NCI-H1694 (cell line): ENCODE data around the gene MAP2K4.

ENCODE experiments used
- DNase-seq: peaks from one replicate; lab custom pipeline; 2025; lab: John Stamatoyannopoulos, UW

MAP2K4 gene

DNA sequence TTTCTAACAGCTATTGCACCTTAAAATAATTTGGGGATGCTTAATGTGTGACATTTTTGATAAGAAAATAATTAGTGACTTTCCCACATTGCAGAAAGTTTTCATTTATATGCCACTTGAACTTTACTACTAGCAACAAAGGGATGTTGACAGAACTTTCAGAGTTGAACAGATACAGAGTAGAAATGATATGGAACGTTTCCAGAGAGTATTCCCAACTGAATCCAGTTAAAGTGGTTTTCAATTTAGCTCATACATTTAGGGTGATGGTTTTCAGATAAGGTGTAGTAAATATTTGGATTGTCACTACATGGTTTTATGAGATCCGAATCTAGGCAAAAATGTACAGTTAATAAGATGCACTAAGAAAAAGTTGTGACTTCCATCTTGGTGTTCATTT lies 17.3 kb downstream of the MAP2K4 start:
- DNase-seq, result no peak

DNA sequence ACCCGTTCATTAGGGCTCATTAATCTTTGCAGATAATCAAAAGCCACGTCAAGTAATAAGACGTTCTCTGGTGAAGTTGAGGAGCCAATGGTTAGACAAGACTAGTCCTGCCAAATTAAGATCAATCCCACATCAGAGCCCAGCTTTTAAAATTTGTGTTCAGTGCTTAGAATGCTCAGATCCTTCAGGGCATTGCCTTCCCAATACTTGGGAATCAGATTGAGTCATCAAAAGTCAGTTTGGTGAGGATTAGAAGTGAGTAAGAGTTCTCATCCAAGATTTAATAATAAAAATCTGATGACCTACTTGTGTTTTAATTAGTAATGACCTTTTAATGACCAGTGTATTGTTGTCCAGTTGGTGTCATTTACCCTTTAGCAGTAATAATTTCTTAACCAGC lies 19.8 kb downstream of the MAP2K4 start:
- no peak for DNase-seq

DNA sequence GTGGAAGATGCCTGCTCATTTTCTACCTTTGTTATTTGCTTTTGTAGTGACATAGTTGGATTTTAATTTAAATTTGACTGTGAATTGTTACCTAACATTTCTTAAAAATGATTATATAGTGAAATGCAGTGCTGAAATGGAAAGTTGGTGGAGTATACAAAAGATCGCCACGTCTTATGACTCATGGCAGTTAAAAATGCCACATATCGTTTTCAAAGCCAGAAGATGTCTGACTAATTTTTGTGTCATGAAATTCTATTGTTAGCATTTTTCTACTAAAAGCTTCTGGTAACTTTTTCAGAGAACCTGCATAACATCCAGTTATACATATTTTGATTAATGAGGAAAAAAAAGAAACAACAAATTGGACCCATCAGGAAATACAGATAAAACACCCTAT lies 20.6 kb downstream of the MAP2K4 start:
- no peak for DNase-seq

DNA sequence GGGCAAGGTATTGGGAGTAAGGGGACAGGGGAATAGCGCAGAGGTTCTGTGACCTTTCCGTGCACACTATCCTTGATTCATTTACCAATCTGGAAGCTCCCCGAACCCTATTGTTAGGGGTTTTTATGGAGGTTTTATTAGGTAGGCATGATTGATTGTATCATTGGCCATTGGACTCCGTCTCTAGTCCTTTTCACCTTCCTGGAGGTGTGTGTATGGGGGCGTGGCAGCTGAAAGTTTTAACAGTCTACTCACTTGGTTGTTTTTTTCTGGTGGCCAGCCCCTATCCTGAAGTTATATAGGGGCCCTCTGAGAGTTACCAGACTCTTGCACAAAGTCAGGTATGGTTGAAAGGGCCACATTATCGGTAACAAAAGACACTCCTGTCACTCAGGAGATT lies 23.0 kb downstream of the MAP2K4 start:
- DNase-seq, result no peak

DNA sequence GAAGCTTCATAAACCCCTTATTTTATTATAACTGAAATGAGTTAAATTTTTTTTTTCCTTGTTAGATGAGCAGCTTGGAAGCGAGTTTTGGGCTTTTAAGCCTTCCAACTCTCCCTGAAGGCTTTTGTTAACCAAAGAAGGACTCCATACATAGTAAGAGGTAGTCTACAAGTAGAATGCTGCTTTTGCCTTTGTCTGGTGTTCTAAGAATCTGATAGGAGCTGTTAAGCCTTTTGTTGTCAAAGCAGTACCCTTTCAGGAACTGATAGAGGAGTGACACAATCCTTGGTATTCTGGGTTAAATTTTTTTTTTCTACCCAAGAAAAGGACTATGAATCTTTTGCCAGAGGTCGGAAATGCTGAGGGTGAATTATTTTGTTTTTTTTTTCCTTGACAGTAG lies 26.1 kb downstream of the MAP2K4 start:
- no peak for DNase-seq

DNA sequence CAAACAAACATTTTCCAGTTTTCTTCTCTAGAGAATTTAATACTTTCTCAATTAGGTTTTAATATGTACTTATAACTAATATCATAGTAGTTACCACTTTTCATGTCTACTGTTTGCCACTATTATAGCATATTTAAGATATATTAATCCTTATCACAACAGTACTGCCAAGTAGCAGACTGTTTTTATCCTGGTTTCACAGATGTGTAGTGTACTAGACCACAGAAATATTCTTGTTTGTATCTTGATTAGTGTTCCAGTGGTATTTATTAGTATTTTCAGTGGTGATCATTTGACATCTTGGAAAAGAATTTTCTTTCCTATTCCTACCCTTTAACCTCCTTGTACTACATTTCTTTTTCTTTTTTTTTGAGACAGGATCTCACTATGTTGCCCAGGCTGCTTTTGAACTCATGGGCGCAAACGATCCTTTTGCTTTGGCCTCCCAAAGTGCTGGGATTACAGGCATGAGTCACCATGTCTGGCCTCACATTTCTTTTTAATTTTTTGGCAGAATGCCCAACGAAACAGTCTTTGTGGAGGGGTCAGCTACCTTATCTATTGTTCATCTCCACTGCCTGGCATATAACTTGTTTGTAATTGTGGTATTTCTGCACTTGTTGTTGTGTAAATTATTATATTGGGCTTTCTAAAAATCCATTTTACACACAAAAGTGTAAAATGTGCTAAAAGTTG lies 27.2 kb downstream of the MAP2K4 start:
- no peak for DNase-seq

DNA sequence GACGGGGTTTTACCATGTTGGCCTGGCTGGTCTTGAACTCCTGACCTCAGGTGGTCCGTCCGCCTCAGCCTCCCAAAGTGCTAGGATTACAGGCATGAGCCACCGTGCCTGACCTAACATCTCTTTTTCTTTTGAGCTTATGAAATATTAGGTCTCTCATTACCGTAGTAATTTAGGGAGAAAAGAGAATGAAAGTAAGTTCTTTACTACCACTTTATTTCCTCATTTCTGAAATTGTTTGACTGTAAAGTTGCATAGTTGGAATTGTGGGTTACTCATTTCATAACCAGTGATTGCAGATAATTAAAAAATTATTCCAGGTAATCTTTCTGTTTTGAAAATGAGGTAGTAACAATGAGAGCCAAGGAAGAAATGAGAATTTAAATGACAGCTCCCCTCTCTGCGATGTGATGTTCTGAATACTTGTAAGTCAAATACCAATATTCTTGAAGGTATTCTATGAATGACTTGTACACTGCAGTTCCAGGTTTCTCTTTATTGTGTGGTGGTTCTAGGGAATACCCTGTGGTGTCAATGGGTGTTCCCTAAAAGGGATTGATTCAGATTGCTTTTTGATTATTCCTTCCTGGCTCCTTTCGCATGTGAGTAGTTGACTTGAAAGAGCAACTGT lies 28.3 kb downstream of the MAP2K4 start:
- DNase-seq, result no peak

DNA sequence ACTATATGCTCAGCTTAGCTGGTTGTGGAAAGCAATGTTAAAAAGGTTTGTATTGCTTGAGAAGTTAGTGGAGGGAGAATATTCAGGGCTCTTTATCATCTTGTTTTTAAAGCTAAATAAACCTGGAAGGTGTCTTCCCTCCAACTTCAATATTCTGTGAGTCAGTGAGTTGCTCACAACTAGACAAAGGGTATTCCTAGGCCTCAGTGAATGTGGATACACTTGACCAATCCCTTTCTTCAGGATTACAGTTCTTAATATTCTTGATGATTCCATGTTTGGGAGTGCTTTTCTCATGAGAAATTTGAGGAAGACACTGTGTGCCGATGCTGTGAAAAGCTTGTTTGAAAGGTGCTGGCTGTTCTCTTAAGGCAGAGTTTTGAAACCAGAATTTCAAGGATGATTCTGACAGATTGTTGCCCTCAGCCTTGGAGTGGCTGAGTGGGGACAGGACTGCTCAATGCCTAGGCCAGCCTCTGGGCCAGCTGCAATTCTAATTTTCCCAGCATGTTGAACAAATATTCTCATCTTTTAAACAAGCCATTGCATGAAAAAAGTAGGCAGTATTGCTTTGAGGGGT lies 30.1 kb downstream of the MAP2K4 start:
- no peak for DNase-seq

DNA sequence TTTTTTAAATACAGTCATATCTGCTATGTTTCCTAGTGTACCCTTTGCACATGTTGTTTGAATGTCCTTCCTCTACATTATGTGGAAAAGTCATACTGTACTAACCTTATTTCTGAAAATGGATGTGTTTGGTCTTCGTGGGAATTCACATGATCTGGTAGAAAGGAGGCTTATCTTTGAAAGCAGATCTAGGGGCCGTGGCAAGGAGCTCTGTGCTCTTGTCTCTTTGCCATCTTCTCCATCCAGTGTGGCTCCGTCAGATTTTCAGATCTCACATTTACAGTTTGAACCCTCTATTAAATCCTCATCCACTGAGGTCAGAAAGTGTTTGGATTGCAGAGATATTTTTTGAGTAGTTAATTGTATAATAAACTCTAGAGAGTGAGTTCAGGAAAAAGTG lies 32.9 kb downstream of the MAP2K4 start:
- no peak for DNase-seq

DNA sequence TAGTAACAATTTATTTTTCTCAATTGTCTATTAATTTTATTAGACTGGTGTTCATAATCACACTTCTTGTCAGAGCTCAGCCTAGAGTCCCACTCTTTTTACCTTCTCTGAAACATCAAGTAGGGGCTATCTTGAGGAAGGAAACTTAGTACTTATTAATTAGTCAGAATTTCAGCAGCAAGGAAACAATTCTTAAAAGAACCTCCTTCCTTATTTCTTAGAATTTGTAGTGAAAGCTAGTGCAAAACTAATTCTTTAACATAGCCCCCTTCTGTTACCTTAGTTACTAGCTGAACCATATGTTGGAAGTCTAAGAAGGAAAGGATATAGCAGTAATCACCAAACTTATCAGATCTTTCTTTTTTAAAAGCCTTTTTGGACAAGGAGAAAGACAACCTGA lies 35.2 kb downstream of the MAP2K4 start:
- DNase-seq, result no peak

DNA sequence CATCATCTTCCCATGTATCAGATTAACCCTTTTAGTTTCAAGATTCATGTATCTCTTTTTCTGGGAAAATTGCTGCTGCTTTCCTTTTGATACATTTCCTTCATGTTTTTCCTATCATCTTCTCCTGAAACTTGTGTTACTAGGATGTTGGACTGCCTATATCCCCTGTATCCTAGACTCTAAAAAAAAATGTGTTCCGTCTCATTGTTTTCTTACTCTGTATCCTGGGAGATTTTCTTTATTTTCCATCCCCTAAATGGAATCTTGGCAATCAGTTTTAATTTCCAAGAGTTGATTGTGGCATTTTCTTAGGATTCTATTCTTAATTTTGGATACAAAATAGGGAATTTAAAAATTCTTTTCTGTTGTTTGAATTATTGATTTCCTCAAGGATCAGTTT lies 36.8 kb downstream of the MAP2K4 start:
- DNase-seq, result no peak

DNA sequence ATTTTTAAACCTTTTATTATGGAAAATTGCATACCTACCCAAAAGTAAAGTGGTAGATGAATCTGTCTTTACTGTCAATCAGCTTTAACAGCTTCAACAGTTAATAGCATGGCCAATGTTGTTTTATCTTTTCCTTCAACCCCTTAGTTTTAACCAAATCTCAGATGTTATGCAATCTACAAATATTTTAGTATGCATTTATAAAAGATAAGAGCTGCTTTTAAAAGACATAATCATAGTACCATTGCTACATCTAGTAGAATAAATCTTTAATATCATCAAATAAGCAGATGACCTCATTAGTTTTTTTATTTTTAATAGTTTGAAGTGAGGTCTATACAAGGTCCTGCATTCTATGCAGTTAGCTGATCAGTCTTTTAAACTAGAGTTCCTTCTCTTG lies 37.9 kb downstream of the MAP2K4 start:
- DNase-seq, result no peak

DNA sequence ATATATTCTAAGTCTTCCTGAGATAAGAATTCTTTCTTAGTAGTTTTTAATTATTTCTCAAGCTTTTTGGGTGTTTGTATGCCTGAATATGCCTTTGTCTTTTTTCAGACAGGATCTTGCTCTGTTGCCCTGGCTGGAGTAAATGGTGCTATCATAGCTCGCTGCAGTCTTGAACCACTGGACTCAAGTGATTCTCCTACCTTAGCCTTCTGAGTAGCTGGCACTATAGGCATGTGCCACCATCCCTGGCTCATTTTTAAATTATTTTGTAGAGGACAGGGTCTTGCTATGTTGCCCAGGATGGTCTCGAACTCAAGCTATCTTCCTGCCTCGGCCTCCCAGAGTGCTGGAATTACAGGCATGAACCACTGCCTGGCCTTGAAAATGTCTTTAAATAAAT lies 41.6 kb downstream of the MAP2K4 start:
- DNase-seq, result no peak

DNA sequence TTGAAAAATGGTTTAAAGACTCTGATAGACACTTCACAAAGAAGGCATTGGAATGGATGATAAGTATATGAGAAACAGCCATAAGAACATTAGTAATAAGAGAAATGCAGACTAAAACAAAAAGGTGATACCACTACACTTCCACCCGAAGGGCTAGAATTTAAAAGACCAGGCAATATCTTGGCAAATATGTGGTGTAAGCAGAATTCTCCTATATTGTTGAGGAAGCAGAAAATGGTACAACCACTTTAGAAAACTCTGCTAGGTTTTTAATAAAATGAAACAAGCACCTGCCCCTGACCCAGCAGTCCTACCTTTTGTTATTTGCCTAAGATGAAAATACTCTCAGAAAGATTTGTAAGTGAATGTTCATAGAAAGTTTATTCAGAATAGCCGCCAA lies 43.7 kb downstream of the MAP2K4 start:
- no peak for DNase-seq

DNA sequence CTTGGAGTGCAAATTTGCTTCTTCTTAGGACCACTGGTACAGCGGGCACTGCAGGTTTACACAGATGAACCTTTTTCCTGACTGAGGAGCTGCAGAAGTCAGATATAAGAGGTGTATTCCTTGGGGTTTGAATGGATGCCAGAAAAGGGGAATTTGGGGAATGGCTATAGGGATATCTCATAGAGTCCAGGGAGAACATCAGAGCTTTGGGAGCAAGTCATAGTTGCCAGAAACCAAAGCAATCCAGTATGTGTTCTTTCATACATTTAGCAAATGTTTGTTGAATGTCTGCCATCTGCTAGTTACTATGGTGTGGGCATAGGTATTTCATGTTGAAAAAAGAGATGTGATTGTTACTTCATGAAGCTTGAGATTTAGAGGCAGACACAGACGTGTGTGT lies 46.8 kb downstream of the MAP2K4 start:
- no peak for DNase-seq

DNA sequence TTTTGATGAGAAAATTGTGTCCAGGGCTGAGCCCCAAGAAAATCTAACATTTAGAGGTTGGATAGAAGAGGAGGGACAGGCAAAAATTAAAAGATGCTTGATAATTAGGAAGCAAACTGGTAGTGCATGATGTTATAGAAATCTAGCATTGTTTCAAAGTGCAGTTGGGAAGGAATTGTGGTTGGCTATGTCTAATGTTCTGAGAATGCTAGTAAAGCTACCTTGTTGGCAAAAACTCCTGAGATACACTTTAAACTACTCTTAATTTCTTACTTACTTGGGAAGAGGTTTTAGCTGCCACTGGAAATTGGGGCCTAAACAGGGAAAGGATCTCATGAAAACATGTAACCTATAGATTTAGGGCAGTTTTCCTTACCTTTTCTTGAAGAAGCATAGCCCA lies 48.3 kb downstream of the MAP2K4 start:
- no peak for DNase-seq

DNA sequence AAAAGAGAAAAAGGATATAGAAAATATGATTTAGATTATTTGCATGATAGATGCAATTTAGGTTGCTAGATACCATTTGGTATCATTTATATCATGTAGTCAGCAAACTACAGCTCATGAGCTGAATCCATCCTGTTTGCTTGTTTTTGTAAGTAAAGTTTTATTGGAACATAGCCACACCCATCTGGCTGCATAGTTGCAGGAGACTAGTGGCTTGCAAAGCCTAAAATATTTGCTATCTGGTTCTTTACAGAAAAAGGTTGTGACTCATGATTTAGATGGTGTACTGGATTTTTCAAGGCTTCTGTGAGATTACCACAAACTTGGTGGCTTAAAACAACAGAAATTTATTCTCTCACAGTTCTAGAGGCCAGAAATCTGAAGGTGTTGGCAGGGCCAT lies 49.9 kb downstream of the MAP2K4 start:
- DNase-seq, result no peak

DNA sequence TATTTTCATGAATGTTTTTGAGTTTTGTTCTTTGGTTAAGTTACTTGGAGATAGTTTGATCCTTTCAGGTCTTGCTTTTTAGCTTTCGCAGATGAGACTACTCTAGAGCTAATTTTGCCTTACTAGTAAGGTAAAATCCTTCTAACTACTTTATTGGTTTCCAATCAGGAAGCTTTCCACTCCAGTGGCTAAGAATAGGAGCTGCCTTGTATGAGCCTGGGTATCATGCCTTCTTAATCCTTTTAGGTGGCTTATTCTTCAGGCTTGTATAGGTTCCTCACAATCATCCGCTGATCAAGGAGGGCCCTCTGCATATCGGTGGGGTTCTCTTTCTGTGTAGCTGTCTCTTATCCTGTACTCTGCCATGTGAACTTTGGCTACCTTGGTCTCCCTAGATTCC lies 53.7 kb downstream of the MAP2K4 start:
- no peak for DNase-seq

DNA sequence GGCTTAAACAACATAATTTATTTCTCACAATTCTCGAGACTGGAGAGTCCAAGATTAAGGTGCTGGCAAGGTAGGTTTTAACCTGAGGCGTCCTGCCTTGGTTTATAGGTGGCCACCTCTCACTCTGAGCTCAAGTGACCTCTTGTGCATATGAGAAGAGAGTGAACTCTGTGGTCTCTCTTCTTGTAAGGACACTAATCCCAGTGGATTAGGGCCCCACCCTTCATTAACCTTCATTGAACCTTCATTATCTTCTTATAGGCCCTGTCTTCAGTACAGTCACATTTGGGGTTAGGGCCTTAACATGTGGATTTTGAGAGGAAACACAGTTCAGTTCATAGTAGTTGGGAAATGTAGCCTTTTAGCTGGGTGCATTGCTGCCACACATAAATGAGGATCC lies 57.1 kb downstream of the MAP2K4 start:
- DNase-seq, result no peak

DNA sequence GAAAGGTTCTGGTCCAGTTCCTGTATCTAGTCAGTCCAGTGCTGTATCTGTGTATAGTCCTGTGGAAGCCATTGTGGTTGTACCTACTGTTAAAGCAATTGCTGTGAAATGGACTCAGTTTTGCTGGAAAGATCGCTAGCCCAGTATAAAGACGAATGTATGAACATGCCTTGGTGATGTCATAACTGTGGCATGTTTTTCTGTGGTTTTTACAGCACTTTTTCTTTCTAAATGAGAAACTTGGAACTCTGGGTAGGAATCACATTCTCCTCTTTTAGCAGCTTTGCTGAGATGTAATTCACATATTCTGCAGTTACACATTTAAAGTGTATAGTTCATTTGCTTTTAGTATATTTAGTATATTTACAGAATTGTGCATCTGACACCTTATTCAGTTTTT lies 58.1 kb downstream of the MAP2K4 start:
- DNase-seq, result no peak

DNA sequence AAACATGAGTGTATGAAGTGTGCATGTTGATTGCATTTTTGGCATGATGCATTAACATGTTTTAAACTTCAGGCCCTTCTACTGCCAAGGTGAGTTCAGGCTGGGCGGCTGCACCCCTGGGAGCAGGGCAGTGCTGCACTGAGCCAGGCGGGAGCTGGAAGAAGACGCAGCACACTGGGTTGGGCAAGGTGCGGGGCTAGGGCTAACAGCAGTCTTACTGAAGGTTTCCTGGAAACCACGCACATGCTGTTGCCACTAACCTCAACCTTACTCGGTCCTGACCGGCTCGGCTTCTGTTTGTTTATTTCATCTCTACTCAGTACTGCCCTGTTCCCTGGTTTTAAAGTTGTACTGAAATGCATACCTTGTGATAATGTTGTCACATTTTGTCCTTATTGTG lies 61.0 kb downstream of the MAP2K4 start:
- no peak for DNase-seq

DNA sequence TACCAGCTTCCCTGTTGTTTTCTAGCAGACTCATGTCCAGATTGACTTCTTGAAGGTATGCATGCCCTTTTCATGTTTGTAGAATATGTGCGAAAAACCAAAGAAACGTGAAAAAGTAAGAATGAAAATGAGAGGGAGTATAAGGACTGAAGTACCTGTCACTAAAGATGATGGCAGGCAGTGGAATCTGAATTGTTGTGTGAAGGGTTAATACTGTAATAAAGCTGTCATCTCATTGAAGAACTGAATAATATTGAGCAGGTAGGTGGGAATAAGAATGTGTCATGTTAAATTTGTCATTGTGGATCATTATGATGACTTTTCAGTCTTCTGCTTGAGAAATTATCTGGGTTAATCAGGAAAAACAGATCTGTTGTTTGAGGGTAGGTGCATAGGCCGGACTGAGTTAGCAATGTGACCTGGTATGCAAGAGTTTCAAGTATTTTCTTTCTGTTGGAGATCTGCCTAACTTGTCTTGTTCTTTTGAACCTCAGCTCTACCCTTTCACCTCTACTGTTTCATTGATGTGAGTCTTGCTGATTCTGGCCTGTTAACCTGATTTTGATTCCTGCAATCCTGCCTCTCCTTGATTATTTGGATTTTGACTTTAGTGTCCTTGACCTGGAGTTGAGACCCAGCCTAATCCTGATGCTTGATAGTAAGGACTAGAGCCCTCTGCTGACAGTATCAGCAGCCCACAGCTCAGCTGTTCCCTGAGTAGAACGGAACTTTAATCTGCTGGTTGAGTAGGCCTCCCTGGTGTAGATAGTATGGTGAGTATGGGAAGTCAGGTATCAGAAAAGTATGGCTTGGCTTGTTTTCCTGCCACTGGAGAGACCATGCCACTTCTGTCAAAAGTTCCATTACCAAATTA lies 64.6 kb downstream of the MAP2K4 start:
- no peak for DNase-seq

DNA sequence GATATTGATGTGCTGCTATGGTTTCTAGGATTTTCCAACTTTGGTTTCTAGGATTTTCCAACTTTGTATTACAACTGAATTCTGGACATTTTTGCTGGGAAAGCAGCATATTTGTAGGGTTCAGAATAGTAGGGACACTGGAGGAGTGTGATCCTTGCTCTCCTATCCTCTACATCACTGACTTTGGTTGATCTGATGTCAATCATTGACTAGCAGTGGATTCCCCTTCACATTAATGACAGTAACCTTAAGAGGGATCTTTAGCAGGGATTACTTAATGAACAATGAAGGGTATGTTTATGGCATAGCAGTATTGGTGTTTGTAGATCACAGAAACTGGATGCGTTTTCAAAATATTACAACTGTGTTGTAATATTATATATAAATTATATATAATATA lies 67.4 kb downstream of the MAP2K4 start:
- DNase-seq, result no peak
